HG03060 (cell line): Measurements from ENCODE around the gene SLX9.
"Not testable (repeated sequence)": the region's sequence is repeated elsewhere in the genome, so short reads cannot be mapped to it uniquely, and the experiment has no call there.

Experiments used
- ATAC-seq: cut with Tn5 transposase; IDR thresholded peaks from one replicate; pipeline ENCODE4 v1.9.1; 2021; ENCODE audit warnings: low read depth, moderate number of reproducible peaks; ENCODE audit not compliant: unreplicated experiment

The SLX9 gene

DNA sequence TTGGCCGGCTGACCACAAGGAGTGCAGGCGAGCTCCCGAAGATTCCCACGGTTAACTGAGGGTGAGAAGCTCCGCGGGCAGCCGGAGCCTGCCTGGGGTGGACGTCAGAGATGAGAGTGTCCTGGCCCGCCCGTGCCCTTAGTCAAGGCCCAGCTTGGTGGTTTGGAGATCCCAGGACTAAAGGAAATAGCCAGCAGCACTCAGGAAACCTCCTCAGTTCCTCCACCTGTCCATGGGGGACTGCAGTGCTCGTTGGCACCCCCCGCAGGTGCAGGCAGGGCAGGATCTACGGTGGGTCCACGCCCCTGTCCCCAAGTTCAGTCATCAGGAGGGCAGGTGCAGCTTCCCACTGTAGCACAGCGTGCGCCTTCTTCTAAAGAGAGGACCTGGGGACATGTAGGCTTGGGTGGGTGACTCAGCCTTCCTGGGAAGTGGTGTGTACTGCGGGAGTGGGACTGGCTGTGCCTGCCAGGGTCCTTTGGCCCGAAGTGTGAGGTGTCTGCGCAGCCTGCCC lies 32.5 kb downstream of the SLX9 start:
- ATAC-seq: no peak

DNA sequence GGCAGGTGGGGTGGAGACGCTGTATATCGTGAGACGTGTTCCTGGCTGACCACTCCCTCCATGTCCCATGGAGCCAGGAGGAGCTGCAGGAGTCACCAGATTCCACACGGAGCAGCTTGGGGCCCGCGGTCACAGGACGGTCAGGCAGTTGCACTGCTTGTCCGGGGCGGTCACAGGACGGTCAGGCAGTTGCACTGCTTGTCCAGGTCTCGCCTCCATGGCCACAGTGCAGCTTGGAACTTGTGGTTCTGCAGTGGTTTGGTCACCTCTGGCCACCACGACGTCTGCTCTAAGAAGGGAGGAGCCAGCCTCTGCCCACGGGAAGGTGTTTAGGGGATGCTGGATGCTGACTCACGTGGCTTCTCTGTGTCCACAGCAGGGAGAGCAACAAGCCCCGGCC lies 33.0 kb downstream of the SLX9 start:
- no peak for ATAC-seq

DNA sequence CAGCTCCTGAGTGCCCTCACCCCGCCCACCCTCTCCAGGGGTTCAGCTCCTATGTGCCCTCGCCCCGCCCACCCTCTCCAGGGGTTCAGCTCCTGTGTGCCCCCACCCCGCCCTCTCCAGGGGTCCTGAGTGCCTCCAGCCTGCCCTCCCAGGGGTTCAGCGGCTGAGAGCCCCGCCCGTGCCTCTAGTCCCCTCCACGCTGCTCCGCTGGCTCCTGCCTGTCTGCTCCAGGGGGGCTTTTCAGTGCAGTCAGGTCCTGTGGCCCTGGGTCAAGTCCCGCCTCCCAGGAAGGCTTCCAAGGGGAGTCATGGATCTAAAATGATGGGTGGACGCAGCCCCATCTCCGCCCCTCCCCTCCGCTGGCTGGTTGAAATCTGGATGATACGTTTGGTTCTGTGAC lies 33.8 kb downstream of the SLX9 start:
- no peak for ATAC-seq

DNA sequence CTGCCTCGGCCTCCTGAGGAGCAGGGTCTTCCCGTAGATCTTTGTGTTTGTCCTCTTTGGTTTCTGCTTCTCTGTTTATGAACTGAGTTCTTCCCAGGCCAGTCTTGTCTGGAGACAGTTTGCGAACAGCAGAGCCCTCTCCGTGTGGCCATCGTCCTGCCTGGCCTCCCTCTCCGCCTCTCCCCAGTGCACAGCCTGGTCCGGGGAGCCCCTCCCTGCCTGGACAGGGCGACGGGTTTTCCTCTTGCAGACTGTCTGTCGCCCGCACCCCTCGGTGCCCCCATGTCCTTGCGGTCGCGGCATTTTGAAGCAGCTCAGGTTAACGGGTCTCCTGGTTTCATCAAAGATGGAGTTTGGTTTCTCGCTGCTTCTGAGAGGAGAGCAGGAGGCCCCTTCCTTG lies 34.8 kb downstream of the SLX9 start:
- ATAC-seq: no peak

DNA sequence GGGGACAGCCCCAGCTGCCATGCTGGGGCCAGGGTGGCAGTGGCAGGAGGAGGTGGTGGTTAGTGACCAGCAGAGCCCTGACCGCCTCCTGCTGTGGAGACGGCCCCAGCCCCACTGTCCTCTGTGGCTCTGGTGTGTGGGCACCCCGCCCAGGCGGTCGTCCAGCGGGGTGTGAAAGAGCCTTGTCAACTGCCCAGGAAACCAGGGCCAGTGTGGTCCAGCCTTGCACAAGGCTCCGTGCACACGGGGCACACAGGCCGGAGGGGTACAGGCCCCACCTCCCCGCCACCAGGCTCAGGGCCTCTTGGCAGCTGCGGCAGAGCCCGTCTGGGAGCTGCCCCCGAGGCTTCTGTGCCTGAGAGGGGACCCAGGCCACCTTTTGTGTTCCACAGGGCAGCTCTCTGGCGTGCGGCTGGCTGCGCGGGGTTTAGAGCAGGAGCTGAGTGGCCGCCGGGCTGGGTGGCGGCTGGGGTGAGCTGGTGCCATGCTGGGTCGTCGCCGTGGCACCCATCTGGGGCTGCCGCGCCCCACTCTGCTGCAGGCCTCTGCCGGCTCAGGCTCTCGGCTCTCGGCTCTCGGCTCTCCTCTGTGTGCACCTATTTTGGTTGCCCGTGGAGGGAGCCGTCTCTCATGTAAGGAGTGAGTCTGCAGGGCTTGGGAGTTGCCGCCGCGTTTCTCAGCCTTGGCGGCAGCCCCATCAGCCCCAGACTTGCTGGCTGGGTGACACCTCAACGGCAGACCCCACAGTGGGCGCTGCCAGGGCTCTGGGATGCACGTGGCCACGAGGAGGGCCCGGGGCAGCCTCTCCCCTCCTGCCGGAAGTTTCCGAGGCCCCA lies 36.1 kb downstream of the SLX9 start:
- ATAC-seq: no peak

DNA sequence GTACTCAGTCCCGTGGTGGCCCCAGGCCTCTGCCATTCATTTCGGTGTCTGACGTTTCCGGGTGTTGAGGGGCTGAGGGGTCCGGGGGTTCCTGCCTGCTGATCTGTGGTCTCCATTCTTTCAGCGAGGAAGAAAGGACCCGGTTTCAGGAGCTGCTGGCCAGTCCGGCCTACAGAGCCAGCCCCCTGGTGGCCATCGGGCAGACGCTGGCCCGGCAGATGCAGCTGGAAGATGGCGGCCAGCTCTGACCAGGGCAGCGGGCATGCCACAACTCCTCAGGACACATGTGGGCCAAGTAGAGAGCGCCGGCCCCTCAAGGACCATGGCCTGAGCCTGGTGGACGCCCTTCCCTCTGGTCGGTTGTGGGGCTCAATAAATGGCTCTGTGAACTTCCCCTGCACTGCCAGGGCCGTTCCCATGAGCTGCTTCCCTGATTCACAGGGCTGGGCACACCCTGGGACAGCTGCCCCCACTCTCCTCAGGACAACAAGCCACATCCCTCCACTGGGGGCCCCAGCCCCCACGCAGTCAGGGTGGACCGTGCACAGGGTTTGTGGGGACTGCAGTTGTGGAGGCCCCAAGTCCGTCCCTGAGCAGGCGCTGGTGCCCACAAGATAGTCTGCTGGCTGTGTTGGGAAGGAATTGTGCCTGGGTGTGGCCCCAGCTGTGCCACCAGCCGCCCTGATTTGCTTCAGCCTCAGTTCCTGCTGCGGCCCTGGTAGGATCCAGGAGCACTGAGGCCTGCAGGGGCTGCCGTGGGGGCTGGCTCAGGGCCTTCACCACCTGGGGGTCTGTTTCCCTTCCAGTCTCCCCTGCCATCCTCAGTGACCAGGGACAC lies 36.9 kb downstream of the SLX9 start:
- not testable (repeated sequence) for ATAC-seq

DNA sequence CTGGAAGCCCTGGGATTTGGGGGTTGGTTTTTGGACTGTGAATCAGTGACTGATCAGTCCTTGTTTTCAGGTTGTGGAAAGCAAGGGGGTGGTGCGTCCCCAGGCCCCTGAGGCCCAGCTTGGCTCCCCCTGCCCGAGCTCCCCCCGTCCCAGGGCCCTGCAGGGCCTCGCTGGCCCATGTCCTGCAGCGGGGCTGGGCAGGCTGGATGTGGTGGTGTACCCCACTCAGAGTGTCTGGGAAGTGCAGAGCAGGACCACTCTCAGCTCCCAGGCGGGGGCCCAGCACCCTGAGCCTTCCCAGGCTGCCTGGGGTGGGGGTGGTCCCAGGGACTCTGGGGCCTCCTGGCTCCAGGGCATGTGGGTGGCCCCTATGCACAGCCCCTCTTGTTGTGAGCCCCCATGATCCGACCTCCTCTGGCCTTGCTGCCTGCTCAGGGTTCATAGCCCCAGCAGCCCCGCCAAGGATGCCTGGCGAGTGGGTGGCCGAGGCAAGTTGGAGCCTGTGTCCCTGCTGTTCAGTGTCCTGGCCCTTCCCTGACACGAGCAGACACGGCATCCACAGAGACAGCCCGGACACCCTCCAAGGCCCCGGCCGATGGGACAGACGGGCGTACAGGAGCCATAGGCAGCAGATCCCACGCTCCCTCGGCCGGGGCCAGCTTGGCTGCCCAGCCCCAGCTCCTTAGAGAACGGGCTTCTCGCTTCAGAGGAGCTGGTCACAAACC lies 37.9 kb downstream of the SLX9 start:
- ATAC-seq: no peak

DNA sequence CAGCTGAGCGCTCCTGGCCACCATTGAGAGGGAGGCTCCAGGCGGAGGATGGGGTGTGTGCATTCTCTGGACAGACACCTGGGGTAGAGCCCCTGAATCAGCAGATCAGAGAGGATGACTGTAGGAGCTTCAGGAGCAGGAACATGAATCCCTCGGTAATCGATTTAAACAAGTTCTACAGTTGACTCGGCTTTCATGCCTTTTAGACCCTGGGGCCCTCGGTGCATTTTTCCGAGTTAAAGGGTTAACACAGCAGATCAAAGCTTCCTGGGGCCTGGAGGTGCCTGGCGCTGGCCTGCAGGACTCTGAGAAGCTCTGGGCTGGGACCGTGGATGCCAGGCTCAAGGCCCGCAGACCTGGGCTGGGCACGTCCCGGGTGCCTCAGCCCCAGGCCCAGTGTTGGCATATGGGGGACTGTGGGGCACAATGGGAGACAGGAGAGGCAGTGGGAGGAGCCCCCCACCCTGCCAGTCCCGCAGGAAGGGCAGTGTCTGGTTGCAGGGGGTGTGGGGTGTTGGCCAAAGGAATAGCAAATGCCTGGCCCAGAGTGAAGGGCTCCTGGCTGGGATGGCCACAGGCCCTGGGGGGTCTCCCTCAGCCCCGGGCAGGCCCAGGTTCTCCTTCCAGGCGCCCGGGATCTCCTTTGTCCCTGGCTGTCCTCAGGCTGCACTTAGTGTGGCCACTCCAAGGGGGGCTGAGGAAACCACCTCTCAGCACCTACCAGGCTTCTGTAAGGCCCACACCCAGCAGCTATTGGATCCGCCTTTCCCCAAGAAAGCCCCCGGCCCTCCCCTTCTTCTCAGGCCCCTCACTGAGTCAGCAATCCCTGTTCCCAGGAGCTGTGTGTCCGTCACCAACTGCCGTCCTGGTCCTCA lies 40.1 kb downstream of the SLX9 start:
- no peak for ATAC-seq

DNA sequence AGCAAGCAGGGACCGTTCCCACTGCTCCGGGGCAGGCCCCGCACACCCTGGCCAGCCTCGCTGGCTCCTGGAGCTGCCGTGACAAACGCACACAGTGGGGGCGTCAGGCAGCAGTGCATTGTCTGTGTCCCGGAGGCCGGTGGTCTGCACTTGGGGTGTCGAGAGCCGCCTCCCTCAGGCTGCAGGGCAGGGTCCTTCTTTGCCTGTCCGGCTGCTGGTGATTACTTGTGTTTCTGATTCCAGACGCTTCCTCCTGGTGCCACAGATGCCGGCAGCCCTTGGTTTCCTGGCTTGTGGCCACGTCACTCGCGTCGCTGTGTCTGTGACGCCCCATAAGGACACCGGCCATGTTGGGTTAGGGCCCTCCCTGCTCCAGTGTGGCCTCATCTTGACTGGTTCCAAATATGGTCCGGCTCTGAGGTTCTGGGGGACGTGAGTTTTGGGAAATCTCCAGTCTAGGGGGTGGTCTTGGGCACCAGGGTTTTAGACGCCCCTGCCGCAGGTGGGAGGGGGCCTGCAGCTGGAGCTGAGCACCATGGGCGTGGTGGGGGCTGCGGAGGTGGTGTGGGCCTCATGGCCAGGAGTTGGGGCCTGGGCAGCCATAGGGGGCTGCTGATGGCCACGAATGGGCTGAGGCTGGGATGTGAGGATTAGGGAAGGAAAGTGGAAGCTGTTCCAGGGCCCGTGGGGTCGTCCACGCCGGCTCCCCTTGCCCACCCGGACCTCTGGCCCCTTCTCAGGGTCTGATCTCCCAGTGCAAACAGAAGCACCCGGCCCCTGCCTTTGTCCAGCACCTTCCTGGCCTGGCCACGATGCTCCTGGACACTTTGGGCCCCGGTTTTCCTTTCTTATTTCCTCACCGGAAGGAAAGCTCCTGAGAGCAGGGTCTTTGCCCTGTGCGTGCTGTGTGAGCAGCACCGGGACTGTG lies 41.0 kb downstream of the SLX9 start:
- no peak for ATAC-seq

DNA sequence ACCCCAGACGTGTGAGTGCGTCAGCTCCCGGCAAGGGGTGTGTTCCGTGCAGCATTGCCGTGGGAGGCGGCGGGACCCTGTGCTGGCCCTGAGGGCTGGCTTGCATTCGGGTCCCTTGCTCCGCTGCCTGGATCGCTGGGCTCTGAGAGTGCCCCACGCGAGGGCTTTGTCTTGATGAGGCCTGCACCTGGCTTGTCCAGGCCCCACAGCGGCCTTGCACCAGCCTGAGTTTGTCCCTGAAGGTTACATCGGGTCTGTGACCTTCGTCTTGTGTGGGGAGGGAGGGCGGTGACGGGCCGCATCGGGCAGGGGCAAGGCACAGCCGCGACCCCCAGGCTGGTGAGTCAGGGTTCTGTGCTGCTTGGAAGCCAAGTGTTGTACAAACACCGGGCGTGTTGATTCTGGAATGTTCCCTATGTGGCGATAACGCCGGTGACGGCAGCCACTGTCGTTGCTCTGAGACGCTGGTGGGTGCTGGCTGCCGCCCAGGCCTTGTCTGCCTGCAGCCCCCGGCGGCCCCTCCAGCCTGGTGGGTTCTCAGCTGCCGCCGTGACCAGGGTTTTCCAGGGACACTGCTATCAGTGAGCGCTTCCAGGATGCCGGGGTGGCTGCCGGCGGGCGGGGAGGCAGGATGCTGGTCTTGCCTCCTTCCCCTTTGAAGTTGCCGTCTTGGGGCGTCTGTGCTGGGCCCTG lies 42.9 kb downstream of the SLX9 start:
- no peak for ATAC-seq

DNA sequence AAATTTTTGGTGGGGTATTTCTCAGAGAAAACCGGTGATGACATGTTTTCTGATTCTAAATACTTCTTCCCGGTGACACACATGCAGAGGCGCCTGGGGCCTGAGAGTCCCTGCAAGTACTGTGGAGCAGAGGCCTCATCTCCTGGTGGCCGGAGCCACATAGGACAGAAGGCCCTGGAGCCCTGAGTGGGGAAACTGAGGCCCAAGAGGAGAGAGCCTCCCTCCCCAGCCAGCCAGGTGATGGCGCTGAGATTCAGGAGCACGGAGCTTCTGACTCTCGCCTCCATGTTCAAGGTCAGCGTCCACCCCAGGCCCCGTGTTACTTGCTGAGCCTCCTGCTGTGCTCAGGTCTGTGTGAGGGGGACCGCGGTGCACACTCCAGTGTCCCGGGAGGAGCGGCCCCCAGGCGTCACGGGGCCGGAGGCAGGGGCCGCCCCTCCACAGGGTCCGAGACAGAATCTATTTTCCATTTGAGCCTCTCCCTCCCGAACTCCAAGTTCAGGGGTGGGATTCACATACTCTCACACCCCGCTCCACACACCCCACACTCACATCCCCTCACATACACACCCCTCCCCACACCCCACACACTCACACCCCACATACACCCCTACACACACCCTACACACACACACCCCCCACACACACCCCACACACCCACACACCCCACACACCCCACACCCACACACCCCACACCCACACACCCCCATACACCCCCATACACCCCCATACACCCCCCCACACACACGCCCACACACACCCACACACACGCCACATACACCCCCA lies 43.8 kb downstream of the SLX9 start:
- ATAC-seq: no peak

DNA sequence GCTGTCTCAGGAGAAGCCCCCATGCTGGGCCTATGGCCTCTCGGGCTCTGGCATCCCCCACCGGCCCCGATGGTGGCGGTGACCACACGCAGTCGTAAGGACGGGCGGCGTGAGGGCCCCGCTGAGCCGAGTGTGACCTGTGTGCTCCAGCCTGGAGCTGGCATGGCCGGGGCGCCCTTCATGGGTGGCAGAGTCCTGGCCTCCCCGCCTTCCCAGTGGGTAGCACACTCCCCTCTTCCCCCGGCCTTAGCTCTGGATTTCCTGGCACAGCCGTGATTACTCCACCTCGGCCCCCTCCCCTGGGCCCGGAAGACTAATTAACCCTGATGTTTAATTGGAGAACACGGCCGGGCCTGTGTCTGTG lies 44.6 kb downstream of the SLX9 start:
- ATAC-seq: no peak

DNA sequence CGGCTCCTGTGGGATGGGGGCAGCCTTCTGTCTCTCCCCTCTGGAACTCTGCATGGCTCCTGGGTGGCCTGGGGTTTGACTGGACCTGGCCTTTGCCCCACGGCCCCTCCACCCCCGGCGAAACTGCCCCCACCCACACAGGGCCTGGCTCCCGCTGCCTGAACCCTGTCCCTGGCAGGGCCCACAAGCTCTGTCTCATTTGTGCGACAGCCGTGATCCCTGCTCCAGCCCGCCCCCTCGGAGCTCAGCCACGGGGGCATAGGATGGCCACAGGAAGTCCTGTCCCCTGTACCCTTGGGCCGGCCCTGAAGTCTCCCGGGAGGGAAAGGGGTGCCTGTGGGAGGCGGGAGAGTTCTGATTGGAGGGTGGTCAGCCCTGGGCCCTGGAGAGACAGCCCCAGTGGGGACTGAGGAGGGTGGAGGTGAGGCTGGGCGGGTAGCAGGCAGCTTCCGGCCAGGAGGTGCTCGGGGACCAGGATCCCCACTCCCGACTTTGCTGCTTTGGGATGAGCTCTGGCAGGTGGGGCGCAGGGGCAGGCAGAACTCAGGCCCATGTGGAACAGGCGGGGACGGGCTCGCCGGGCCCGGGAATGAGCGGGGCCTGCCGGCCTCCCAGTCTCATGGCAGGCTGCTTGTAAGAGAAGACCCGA lies 45.1 kb downstream of the SLX9 start:
- ATAC-seq: no peak

DNA sequence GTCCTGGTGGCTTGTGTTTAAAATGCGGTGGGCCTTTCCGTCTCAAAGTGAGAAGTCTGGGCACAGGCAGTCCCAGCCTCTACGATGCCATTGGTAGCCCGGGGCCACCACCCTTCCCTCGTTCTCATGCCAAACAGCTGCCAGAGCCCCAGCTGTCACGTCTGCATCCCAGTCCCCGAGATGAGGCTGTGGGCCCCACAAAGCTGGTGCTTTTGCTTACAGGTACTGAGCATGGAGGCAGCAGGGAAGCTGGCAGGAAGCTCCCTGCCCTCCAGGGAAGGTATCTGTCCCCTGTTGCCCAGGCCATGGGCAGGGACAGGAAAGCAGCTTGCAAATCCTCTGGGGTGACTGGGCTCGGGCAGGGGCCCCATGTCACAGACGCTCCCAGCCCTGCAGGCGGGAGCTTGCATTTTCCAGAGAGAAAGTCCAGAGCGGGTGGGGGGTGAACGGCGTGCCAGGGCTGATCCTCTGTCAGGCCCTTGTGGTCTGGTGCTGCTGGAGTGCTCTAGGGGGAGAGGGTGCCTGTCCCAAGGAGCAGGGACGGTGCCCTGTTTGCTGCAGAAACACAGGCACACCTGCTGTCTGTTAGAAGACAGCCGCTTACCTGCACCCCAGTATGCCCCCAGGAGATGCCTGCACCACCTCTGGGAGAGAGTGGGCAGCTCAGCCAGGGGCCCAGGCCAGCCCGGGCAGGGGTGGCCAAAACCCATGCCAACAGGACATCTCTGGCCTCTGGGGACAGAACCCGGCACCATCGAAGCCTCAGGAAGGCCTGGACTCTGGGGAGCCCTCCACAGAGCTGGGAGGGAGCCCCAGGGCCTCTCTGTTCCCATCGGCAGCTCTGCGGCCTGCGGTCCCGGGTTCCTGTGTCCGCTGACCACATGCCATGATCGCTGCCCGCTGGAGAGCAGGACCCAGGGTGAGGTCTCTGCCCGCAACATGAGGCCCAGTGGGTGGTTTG lies 45.9 kb downstream of the SLX9 start:
- no peak for ATAC-seq

DNA sequence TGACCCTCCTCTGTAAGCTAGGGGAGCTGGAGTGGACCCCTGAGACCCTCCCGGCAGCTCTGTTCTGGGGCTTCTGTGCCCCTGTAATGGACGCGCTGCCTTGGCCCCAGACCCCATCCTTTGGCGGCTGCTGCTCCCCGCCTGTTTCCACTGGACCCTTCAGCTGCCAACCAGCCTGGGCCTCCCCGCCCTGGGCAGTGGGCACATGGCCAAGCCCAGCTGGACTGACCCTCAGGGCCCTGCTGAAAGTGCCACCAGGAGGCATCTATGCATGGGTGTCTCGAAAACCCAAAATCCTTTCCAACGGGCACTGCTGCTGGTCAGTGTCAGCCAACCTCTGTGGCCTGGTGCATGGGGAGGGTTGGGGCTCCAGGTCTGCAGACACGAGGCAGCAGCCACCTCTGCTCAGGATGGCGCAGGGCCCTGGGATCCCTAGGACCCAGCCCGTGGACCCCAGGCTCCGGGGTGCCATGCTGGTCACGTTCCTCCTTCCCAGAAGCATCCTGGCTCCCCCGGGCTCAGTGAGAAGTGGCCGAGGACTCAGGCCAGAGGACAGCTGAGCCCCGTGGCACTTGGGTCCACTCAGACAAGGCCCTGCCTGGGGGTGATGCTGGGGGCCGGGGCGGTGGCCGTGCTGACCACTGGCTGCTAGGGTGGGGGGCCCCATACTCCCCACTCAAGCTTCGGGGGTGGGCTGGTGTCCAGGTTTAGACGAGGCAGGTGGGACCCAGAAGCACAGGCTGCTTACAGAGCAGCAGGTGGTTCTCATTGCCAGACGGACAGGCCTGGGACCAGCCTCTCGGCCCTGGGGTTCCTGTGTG lies 46.9 kb downstream of the SLX9 start:
- ATAC-seq: no peak
